Measurements from ENCODE around the gene FRMPD4.
"Not testable (repeated sequence)": the region's sequence is repeated elsewhere in the genome, so short reads cannot be mapped to it uniquely, and the experiment has no call there.

The FRMPD4 gene

DNA sequence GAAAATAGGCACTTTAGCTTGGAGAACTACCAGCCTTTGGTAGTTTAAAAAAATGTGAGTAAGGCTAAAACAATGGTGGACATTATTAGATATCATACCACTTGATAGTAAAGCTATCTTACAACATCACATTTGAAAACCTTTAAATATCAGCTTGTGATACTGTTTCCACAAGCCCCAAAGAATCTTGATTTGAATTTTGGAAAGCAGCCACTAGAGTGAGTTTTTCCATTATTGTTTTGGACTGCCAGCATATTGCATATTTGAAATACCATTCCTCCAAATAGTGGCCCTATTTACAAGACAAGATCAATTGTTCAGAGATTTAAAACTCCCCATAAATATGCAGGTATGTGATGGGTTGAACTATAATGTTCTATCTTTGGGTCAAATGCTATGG, 349.9 kb downstream of the FRMPD4 start:
- FAIRE-seq: no peak
- no peak for DNase-seq (ENCODE audit: extremely low spot score, insufficient read length, low read depth)

DNA sequence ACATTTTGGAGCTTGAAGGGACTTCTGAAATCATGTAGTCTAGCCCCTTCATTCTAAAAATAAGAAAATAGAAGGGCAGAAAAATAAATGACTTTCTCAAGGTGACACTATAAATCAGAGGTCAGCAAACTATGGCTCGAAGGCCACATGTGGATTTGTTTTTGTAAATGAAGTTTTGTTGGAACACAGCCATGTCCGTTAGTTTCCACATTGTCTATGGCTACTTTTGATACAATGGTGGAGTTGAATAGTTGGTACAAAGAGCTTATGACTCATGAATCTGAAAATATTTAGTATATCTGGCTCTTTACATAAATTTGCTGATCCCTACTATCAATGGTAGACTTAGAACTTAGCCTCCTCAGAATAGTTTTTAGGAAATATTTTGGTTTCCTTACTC, 350.5 kb downstream of the FRMPD4 start:
- FAIRE-seq (no peak), DNase-seq (ENCODE audit: extremely low spot score, insufficient read length, low read depth) (no peak)

DNA sequence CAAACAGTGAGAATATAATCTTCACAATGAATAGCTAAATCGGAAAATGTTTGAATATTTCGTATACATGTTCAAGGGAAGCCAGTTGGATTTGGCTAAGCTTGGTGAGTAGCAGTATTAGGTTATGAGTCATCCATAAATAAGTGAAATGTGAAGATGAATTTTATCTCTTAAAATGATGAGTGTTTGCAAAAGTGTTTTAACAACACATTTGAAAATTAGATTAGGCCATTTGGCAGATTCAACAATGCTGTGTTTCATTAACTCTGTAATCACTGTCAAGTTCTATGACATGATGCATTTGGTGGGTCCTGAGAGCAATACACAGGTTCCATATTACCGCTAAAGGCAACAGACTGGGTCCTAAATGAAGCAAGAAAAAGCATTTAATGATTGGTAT, 351.1 kb downstream of the FRMPD4 start:
- DNase-seq (ENCODE audit: extremely low spot score, insufficient read length, low read depth) (no peak), FAIRE-seq (no peak)

DNA sequence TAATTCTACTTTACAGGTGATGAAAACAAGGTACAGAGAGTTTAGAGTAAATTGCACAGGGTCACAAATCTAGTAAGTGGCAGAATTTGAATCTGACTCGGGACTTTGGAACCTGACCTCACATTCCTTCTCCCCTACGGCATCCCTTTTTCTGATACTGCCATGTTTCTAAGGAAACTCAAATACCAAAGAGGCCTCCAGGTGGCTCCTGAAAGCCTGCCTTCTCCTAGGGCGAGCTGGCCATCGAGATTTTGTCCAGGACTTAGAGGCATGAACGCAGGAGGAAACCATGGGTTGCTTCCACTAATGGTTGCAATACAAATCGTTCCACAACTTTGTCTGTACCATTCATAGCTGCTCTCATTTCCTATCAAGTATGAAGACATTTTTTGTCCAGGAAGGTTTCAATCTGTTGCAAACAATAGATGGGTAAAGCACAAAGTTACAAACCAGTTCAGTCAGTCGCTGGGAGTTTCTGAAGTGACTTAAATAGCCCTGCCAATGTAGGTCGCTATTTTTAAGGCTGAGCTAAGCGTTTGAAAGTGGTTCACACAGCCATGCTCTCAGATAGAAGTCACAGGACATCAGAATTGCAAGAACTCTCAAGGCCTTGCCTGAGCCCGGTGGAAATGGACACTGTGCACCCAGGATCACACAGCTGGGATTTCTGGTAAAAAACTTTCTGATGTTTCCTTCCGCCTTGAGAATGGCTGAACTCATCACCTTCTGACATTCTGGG, 356.3 kb downstream of the FRMPD4 start:
- no peak for FAIRE-seq

DNA sequence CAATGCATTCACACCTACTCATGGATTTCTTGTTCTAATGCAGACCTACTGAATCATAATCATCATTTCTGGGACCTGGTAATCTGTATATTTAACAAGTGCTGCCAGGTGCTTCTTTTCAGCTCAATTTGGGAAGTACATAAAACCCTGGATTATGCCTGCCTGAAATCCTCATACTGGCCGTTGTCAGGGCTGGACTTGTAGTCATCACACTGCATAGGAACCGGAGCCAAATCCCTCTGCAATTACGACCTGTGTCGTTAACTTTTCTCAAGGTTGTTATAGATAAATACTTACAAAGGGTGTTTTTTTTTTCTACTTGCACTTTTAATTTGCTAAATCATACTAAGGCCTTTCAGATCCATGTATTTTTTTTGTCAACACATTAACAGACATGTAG, 358.1 kb downstream of the FRMPD4 start:
- DNase-seq (ENCODE audit: extremely low spot score, insufficient read length, low read depth) (no peak), FAIRE-seq (no peak)

More for the DNA sequence above, 356.3 kb downstream of the FRMPD4 start:
- DNase-seq (ENCODE audit: extremely low spot score, insufficient read length, low read depth): no peak

DNA sequence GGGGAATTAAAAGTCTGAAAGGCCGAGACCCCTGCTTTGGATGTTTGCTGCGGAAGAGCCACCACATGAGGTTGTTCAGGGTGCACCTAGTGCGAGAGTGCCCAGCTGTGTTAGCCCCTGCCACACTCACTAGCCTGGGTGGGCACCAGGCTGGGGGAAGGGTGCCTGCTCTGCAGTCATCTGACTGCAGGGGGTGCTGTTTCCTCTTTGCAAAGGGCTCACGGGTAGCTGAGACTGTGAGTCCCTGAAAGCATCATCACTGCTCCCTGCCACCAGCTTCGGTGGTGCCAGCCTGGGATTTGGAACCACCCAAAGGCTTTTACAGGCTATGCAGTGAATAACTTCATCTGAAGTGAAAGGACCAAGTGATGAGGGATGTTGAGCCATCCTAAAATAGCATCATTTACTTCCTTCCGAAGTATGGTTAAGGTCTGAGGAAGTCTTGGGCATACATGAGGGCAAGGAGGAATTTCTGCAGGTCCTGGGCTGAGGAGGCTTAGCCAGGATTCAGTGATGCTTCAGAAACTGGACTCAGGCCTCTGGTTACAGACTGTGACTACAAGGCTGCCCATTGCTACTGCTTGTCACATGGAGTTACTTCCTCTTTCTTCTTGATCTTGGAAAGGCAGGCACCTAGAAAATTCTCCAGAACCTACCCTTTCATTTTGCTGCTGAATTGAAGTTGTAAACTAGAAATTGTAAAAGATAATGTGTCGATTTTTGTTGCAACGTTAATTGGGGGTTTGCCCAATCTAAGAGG, 359.7 kb downstream of the FRMPD4 start:
- FAIRE-seq: peak; percentile 51
- peak; percentile 3 for DNase-seq (ENCODE audit: extremely low spot score, insufficient read length, low read depth)

DNA sequence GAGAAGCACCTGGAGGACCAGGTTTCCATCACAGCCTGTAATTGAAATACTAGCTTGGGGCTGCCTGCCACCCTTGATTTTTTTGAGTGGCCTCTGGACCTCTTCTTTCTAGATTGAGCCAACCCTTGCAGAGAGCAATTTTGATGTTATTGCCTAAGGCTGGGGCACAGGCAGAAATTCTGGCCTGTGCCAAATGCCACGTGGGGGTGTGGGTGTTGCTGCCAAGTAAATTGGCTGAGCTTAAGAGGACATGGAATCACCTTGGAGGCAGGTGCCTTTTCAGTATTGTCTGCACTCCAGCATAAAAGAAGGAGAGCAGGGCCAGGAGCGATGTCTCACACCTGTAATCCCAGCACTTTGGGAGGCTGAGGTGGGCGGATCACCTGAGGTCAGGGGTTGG, 366.9 kb downstream of the FRMPD4 start:
- FAIRE-seq (no peak), DNase-seq (ENCODE audit: extremely low spot score, insufficient read length, low read depth) (no peak)

DNA sequence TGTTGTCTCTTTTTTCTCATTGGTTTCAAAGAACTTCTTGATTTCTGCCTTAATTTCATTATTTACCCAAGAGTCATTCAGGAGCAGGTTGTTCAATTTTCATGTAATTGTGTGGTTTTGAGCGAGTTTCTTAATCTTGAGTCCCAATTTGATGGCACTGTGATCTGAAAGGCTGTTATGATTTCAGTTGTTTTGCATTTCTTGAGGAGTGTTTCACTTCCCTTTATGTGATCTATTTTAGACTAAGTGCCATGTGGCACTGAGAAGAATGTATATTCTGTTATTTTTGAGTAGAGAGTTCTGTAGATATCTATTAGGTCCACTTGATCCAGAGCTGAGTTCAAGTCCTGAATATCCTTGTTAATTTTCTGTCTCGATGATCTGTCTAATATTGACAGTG, 377.1 kb downstream of the FRMPD4 start:
- peak; percentile 85 for FAIRE-seq
- not testable (repeated sequence) for DNase-seq (ENCODE audit: extremely low spot score, insufficient read length, low read depth)

DNA sequence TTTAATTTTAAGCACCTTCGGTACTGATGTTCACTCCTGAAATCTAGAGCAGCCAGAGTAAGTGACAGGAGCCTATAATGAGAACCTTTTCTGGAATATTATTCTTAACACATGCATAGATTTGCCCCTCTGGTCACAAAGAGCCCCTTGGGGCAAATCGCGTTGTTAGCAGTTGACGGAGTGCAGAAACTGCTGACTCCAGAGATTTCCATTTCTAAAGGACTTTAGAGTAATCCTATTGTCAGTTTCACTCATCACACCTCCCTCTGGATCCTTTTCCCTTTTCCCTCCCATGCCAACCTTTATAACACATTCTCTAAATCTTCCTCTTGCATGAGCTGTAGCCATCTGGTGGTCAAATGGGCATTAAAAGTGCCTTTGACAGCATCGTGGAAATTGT, 388.0 kb downstream of the FRMPD4 start:
- FAIRE-seq: peak; percentile 9
- DNase-seq (ENCODE audit: extremely low spot score, insufficient read length, low read depth): no peak

DNA sequence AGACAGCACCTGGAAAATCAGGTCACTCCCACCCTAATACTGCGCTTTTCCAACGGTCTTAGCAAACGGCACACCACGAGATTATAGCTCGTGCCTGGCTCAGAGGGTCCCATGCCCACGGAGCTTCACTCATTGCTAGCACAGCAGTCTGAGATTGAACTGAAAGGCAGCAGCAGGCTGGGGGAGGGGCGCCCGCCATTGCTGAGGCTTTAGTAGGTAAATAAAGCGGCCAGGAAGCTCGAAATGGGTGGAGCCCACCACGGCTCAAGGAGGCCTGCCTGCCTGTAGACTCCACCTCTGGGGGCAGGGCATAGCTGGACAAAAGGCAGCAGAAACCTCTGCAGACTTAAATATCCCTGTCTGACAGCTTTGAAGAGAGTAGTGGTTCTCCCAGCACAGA, 399.8 kb downstream of the FRMPD4 start:
- not testable (repeated sequence) for DNase-seq (ENCODE audit: extremely low spot score, insufficient read length, low read depth); FAIRE-seq

DNA sequence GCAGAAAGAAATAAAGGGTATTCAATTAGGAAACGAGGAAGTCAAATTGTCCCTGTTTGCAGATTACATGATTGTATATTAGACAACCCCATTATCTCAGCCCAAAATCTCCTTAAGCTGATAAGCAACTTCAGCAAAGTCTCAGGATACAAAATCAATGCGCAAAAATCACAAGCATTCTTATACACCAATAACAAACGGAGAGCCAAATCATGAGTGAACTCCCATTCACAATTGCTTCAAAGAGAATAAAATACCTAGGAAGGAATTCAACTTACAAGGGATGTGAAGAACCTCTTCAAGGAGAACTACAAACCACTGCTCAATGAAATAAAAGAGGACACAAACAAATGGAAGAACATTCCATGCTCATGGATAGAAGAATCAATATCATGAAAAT, 404.0 kb downstream of the FRMPD4 start:
- FAIRE-seq; DNase-seq (ENCODE audit: extremely low spot score, insufficient read length, low read depth): not testable (repeated sequence)

DNA sequence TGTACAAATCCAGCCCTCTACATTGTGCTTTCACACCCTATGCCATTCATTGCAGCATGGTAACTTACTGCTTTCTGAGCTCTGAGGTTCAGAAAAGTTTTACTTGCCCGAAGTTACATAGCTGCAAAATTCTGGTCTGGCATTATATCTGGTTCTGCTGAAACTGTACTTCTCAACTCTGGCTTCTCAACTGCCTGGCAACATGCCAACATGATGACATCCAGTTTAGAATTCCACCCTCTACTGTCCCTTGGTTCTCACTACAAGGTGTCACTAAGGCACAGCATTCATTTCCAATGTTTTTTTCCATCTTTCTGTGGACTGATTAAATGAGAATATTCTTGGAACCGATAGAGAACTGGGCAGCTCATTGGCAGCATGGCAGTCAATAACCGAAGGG, 410.1 kb downstream of the FRMPD4 start:
- DNase-seq (ENCODE audit: extremely low spot score, insufficient read length, low read depth) (no peak), FAIRE-seq (no peak)

DNA sequence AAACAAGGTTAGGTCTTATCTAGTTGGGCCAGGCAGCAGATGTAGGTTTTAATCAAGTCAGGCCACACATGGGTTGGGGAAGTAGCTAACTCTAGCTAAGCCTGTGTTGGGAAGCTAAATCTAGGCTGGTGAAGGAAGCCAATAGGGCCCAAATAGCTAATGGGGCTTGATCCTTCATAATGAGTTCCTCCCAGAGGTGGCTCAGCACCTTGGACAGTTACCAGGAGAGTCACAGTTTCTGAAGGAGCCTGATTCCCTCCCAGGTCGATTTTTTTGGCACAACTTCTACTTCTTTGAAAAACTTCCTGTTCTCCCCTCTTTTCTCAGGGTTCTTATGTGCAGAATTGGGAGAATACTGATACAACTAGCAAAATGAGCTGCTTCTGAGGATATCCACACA, 410.5 kb downstream of the FRMPD4 start:
- FAIRE-seq: peak; percentile 21
- DNase-seq (ENCODE audit: extremely low spot score, insufficient read length, low read depth): no peak

DNA sequence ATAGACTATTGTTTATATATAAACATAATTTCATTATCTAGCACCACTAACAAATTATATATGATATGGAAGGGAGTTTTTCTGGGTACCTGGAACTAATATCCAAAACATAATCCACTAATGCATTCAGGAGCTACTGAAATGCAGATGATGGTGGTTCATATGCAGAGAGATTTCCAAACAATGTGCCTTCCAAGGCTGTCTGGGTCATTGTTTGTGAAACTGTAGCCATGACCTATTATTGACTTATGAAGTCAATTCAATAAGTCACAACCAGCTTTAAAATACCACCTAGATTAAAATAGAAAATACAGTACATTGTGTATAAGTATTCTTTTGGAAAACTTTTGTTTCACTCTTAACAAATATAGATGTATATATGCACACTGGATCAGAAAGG, 415.9 kb downstream of the FRMPD4 start:
- DNase-seq (ENCODE audit: extremely low spot score, insufficient read length, low read depth): no peak
- FAIRE-seq: no peak

DNA sequence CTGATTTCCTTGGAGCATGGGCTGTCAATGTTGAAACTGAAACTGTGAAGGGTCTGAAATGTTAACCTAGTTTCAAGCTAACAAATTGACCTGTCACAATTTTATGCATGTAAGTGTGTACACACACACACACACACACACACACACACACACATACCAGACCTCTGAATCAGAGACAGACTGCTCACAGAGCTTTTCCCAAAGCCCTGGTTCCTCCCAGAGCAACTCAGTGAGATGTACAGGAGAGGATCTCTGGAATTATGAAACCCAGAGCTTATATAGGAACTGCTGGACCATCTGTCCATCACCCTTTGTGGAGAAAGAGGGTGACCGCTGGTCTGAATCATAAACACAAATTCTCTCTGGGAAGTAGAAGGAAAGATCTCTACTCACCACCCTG, 424.8 kb downstream of the FRMPD4 start:
- FAIRE-seq: no peak
- no peak for DNase-seq (ENCODE audit: extremely low spot score, insufficient read length, low read depth)

DNA sequence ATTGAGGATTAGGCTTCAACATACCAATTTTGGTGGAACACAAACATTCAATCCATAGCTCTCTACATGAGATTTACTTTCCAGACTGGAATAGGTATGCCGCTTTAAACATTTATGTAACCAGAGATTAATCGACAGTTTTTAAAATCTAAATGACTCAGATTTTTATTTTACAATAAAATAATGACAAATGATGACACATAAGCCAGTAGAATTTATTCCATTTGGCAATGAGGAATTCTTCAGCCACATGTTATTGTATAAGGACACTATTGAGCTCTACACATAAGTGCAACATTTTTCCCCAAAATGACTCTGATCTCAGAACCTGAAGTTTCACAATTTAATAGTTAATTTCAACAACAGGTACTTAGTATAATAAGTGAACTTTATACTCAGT, 425.9 kb downstream of the FRMPD4 start:
- FAIRE-seq: no peak
- DNase-seq (ENCODE audit: extremely low spot score, insufficient read length, low read depth): no peak

DNA sequence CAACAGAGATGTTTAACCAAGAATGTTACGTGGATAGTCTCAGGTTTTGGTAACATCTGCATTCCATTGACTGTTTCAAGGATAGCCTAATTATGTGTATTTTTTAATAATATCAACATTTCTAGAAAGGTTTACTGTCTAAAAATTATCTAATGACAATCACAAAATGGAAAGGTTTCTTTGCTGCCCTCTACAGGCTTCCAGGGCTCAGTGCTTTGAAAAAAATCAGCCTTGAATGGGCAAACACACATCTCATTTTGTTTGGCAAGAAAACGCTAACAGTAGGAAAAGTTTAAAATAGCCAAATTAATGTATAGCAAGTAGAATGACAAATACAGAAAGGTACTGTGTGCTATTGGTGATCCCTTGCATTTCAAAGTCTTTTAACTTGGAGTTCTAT, 429.6 kb downstream of the FRMPD4 start:
- FAIRE-seq (peak; percentile 80), DNase-seq (ENCODE audit: extremely low spot score, insufficient read length, low read depth) (no peak)

DNA sequence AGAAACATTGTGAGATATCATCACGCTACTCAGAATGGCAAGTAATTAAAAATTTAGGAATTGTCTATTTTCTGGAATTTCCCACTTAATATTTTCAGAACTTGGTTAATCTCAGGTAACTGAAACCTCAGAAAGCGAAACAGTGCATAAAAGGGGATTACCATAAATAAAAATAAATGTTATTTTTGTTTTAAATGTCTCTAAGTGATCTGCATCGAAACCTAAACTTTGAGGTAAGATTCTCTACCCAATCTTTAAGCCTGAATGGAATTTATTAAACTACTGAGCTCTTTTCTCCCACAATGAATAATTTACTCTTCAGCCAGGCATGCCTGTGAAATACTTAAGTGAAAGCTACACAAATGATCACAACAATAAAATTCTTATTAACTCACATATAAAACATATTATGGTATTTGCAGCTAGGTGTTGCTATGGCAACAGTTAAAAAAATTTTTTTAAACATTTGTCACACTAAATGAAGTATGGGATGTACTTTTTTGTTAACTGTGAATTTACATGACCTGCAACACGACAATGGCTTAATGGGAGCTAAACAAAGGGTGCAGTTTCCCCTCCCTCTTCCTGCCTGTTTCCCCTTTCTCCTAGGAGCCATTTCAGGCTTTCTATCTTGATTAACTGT, 432.7 kb downstream of the FRMPD4 start:
- DNase-seq (ENCODE audit: extremely low spot score, insufficient read length, low read depth): no peak
- FAIRE-seq: peak; percentile 69

DNA sequence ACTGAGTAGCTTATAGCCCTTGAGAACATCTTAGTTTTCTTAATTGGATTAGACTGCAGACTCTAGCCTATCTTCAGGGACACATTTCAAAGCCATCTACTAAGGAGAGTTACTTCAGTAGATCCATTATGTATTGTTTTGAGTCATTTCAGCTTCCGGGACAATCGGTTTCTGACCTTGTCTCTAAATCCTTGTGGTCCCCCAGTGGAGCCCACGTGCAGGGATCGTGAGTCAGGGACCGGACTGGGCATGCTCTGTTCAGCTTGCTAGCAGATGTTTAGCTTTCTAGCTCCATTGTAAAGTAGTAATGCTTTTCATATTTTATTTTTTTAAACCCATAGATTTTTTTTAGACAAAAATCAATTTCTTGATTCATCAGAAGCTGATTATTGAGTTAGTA, 441.0 kb downstream of the FRMPD4 start:
- FAIRE-seq (no peak), DNase-seq (ENCODE audit: extremely low spot score, insufficient read length, low read depth) (no peak)

DNA sequence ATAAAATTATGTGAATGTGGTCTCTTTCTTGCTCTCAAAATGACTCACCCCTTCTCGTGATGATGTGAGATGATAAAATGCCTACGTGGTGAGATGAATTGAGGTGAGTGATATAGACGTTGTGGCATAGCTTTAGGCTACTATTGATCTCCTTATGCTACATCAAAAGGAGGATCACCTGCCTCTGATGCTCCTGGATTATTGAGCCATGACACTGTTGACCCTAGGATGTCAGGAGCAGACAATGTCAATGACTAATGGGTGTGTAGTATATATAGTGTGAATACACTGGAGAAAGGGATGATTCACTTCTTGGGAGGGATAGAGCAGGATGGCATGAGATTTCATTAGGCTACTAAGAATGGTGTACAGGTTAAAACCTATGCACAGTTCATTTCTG, 442.3 kb downstream of the FRMPD4 start:
- DNase-seq (ENCODE audit: extremely low spot score, insufficient read length, low read depth) (no peak), FAIRE-seq (no peak)

DNA sequence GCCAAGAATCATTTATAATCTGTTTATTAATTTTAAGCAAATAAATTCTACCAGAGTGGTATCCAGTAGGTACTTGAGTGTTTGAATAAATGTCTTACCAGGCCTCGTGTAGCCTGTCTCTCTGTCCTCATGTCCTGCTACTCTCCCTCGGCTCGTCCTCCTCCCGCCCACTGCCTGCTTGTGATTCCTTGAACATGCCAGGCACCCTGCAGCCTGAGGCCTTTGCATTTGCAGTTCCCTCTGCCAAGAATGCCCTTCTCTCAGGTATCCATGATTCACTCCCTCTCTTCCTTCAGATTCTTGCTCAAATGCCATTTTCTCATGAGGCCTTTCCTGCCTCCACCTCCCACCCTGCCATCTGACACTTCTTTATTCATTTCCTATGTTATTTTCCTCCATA, 443.3 kb downstream of the FRMPD4 start:
- DNase-seq (ENCODE audit: extremely low spot score, insufficient read length, low read depth): no peak

More for the DNA sequence above, 443.3 kb downstream of the FRMPD4 start:
- FAIRE-seq: no peak

All from GM18507 (cell line).